ENCODE measurements around the gene MPDU1. TPM values are rescaled to one million over a fixed set of nuclear protein-coding genes. Genes with fewer than 3 reads are reported as not detected.
"Not testable (repeated sequence)": the region's sequence is repeated elsewhere in the genome, so short reads cannot be mapped to it uniquely, and the experiment has no call there.

The MPDU1 gene
- polyA plus RNA-seq, 1 donor, result 119 TPM

DNA sequence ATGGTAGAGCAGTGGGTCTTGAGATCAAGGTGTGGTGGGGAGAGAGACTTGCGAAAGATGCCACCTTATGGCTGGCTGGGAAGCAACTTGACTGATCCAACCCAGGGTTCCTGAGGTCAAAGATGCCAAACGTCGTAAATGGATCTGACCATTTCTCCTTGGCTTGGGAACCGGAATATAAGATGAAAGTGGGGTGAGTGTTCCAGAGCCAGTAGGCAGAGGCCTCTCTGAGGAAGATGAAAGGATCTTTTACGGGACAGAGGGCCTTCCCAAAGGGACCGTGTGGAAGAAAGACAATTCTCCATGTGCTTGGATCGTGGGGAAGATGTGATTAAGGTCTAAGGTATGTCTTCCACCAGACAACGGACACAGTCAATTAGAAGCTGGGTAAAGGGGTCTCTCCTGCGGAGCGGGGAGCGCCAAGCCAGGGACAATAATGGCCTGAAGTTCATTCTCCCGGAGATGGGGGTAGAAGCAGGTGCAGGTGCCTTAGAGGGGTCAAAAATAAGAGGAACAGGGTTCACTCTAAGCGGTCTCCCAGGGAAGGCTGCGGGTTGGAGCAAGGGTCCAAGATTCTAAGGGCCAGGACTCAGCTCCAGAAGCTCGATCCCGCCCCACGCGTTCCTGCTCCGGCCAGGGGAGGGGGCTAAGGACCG lies 30.2 kb downstream of the MPDU1 start:
- DNase-seq, result no peak

DNA sequence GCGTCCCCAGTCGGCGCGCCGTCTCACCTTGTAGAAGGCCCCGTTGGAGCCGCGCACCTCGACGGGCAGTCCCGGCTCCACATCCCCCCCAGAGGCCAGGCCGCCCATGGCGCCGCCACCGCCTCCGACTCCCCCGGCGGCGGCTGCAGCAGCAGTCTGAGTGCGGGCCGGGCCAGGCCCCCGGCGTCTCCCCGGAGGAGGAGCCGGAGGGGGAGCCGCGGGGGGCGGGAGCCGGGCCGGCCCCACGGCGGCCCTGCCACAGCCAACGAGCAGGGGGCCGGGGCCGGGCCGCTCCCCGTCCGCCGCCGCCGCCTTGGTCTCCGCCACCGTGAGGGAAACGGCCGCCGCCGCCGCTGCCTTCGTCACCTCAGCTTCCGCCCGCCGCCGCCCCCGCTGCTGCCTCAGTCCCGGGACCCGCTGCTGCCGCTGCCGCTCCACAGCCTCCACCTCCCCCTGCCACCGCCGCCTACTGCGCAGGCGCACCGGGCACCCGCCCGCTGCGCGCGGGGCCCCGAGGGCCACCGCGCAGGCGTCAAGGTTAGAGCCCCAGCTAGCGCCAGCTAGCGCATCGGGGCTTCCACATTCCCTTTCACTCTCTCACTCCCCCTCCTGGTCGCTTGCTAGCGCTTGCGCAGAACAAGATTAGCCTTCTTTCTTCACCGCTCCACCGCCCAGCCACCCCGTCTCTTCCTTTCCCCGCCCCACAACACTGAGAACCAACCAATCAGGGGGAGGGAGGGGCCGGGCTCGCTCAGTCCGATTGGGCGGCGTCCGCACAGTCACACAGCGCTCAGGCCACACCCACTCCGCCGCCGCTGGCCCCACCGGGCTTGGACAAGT lies 31.0 kb downstream of the MPDU1 start, which contains the start of gene FXR2:
Gene FXR2, minus strand, starts transcription at position 473 of the 840 bp plus-strand sequence. Its CDS starts 365 bp downstream, at position 108.
- peak; percentile 100 for DNase-seq

DNA sequence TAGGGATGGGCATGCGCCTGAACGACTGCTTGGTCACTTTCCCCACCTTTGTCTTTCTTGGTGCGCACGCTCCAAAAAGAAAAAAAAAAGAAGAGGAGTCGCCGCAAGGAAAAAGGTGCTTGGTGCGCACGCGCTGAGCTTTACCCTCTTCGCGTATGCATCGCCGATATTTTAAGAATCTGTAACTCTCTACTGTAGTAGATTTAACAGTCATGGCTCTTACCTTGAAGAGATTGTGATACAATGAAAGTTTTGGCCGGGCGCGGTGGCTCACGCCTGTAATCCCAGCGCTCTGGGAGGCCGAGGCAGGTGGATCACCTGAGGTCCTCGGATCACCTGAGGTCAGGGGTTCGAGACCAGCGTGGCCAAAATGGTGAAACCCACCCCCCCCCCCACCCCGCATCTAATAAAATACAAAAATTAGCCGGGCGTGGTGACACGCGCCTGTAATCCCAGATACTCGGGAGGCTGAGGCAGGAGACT lies 31.7 kb downstream of the MPDU1 start:
- no peak for DNase-seq

DNA sequence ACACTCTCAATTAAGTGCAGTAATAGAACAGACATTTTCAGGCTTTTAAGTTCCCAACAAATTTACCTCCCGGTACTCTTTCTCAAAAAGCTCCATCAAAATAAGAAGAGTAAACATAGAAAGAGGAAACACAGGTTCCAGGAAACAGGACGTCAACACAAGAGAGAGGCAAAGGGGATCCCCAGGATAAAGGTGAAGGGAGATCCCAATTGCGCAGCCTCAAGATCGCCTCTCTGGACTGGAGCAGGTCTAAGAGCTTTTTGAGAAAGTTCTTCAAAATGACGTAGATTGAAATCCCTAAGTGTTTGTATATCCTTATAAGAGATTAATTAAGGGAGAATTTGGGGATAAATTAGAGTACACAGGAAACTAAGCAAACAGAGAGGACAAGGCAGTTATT lies 35.0 kb downstream of the MPDU1 start:
- no peak for DNase-seq

DNA sequence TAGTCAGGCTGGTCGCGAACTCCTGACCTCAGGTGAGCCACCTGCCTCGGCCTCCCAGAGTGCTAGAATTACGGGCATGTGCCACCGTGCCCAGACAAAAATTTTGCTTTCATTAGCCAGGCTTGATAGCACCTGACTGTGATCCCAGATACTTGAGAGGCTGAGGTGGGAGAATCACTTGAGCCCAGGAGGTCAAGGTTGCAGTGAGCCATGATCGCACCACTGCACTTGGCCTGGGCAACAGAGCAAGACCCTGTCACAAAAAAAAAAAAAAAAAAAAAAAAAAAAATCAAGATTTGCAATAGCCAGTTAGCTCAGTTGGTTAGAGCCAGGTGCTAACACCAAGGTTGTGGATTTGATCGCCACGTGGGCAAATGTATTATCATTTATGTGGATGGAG lies 37.2 kb downstream of the MPDU1 start:
- no peak for DNase-seq

DNA sequence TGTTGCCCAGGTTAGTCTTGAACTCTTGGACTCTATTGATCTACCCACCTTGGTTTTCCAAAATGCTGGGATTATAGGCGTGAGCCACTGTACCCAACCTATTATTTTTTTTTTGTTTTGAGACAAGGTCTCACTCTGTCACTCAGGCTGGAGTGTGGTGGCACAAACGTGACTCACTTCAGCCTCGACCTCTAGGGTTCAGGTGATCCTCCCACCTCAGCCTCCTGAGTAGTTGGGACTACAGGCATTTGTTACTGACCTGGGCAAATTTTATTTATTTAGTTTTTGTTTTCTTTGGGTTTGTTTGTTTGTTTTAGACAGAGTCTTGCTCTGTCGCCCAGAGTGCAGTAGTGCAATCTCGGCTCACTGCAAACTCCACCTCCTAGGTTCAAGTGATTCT lies 40.0 kb downstream of the MPDU1 start:
- DNase-seq, result no peak

DNA sequence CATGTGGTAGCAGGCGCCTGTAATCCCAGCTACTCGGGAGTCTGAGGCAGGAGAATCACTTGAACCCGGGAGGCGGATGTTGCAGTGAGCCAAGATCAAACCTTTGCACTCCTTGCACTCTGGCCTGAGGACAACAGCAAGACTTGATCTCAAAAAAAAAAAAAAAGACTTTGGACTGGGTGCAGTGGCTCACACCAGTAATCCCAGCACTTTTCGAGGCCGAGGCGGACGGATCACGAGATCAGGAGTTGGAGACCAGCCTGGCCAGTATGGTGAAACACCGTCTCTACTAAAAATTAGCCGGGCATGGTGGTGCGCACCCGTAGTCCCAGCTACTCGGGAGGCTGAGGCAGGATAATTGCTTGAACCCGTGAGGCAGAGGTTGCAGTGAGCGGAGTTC lies 42.1 kb downstream of the MPDU1 start:
- DNase-seq, result not testable (repeated sequence)

DNA sequence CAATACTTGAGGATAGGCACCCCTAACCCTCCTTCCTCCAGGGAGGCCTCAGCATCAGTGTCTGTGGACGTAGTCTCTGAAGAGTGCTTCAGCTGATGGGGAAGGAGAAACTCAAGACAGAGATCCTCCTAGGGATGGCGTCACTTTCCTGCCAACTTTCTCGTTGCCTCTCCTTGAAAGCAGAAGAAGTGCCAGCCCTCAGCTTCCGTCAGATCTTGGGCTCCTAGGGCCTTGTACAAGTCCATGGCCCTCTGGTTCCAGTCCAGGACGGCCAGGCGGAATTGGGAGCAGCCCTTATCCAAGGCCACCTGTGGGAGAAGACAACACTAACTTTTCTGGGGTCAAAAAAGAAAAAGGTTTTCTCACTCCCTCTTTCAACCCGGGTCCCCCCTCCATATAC lies 42.7 kb downstream of the MPDU1 start:
- no peak for DNase-seq

DNA sequence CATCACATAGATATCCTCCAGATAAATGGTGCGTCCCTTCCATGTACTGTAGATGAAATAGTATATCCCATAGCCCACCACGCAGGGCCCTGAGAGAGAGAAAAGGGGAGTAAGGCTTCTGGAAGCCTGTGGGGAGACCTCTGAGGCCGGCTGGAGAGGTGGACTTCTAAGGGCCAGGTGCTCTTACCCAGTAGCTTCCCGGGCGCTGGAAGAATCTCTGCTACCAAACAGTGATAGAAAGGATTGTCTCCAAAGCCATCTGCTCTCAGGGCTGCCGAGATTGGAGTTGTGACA lies 43.3 kb downstream of the MPDU1 start:
- no peak for DNase-seq

DNA sequence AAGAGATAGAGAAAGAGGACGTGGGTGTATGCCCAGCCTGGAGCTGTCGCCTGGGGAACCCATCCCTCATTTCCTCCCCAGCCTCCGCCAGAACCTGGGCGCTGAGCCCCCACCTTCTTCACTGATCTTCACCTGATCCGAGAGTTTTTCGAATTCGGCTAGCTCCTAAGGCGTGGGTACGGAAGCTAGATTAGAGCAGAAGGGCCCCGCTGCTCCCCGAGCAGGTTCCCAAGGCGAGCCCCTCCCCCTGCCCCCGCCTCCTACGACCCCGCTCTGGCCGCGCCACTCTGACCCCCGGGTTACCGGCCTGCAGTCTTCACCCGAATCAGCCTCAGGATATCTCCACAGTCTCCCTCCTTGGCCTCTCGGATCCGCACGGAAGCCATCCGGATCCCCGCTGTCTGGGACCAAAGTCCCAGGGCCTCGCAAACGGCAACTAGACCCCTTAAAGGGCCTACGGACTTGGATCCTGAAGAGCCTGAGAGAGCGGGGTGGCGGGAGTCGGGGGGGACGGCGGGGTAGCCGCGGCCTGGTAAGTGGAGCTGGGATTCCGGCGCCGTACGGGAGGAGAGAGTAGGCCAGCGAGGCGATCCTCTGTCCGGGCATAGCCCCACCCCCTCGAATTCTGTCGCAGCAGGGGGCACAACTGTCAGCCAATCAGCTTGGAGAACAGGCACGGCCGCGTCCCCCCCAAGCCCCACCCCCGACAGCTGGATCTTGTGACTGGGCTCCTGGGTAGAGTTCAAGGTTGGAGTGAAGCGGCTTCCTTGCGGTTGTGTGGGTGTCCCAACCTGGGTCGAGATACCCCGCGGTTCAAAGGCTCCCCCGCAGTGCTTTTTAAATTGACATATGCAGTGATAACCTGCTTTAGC lies 43.8 kb downstream of the MPDU1 start, which contains the start of gene SAT2:
Gene SAT2, minus strand, starts transcription at position 572 of the 872 bp plus-strand sequence. Its CDS starts 186 bp downstream, at position 386.
- DNase-seq, result peak; percentile 96

DNA sequence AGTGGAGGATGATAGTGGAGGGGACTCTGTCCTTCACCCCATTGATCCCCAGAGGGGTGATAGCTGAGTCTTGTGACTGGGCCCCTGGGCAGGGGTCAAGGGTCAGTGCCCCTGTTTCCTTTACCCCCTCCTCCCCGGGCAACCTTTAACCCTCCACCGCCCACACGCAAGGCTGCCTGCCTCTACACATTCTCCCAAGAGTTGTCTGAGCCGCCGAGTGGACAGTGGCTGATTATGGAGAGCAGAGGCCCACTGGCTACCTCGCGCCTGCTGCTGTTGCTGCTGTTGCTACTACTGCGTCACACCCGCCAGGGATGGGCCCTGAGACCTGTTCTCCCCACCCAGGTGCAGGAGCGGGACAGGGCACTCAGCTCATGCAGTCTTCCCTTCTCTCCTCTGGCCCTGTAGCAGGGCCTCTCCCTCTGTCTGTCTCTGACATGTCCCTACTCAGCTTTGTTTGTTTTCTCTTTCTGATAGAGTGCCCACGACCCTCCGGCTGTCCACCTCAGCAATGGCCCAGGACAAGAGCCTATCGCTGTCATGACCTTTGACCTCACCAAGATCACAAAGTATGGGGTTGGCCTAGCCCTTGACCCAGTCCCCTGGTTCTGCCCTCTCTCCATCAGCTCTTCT lies 46.4 kb downstream of the MPDU1 start, which contains the start of gene SHBG:
Gene SHBG, plus strand, starts transcription at position 197 of the 633 bp plus-strand sequence. Its CDS starts 38 bp downstream, at position 235.
- no peak for DNase-seq

DNA sequence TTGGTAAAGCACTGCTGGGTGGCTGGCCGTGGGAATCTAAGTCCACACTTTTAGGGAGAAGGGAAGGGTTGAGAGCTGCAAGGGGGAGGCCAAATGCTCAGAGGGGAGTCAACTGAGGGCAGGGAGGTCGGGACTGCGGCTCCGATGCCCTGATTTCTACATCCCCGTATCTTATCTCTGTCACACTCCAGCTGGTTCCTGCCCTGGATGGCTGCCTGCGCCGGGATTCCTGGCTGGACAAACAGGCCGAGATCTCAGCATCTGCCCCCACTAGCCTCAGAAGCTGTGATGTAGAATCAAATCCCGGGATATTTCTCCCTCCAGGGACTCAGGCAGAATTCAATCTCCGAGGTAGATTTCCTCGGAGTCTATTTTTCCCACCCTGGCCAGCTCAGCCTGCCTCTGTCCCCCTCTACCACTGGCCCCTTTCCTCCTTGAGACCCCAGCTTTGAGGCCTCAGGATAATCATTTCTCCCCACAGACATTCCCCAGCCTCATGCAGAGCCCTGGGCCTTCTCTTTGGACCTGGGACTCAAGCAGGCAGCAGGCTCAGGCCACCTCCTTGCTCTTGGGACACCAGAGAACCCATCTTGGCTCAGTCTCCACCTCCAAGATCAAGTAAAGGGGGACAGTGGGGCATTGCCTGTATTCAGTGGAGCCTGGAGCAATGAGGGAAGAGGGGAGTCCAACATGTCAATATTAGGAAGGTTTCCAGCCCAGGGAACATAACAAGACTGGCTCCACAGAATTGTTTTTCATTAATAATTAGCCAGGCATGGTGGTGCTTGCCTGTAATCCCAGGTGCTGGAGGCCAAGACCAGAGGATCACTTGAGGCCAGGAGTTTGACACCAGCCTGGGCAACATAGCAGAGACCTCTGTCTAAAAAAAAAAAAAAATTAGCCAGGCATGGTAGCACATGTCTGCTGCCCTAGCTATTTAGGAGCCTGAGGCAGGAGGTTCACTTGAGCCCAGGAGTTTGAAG lies 48.0 kb downstream of the MPDU1 start:
- DNase-seq, result no peak

DNA sequence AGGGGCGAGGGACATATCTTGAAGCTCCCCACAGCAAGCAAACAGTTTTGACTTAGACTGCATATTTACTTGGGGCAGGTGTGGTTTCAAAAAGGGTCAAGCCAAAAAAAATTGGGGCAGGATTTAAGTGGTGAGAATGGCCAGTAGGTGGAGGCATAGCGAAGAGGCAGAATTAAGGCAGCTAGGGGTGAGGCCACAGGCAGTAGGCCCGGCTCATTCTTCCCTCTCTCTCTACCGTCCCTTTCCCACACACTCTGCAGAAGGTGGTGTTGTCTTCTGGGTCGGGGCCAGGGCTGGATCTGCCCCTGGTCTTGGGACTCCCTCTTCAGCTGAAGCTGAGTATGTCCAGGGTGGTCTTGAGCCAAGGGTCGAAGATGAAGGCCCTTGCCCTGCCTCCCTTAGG lies 48.8 kb downstream of the MPDU1 start:
- DNase-seq, result no peak

DNA sequence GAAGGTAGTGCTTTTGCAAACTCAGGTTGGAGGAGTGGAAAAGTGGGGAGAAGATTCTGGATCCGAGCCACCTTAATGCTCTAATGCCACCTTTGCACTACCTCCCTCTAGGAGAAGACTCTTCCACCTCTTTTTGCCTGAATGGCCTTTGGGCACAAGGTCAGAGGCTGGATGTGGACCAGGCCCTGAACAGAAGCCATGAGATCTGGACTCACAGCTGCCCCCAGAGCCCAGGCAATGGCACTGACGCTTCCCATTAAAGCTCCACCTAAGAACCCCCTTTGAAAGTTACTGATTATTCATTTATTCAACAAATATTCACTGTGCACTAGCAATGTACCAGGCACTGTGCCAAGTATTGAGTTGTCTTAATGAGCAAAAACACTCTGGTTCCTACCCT lies 49.4 kb downstream of the MPDU1 start:
- no peak for DNase-seq

DNA sequence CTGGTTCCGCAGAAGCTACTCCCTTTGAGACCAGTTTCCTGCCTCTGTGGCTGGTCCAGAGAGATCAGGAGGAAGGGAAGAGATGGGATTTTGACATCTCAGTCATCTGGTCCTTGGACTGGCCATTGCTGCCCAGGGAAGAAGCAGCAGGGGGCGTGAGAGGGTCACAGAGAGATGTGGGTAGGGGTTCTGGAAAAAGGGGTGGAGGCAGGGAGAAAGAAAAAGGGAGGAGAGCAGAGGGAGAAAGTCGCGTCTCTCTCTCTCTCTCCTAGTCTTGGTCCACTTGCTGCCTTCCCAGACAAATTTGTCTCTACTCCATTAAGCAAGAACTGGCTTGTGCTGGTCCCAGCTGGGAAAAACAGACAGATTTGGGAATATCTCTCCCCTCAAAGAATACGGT lies 50.7 kb downstream of the MPDU1 start:
- DNase-seq, result no peak

DNA sequence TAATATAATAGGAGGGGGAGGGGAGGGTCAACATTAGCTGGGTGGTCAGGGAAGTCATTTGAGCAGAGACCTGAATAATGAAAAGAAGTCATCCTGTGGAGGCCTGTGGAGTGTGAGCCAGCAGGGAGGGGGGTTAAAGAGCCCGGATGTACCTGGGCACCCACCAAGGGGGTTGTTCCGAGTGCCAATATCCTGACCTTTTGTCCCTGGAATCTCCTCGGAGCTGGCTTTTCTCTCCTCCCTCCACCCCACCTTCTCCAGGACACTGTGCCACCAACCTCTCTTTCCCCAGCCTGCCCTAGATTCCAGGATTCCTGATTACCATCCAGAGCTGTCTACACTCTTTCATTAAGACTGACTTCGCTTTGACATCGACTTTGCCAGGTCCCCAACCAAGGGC lies 52.5 kb downstream of the MPDU1 start:
- no peak for DNase-seq

All from left kidney (tissue), 2 donors.